Esophagus (tissue), 2 donors: ENCODE measurements around the gene RAMACL. TPM values are rescaled to one million over a fixed set of nuclear protein-coding genes. Genes with fewer than 3 reads are reported as not detected.

Experiments used
- H3K27ac ChIP-seq, 2 donors: one replicate each; pipeline ENCODE4 v1.5.1; 2013; ENCODE audit warnings: low read depth in 2 of 2, mild to moderate bottlenecking in 2 of 2, inconsistent platforms in 1 of 2, low read length in 1 of 2, moderate library complexity in 1 of 2
- H3K27me3 ChIP-seq, 2 donors: one replicate each; pipeline ENCODE4 v1.6.1; 2013; ENCODE audit warnings: low read length in 2 of 2, control low read depth in 1 of 2, mild to moderate bottlenecking in 1 of 2; ENCODE audit not compliant: insufficient read depth in 2 of 2, control insufficient read depth in 1 of 2
- H3K36me3 ChIP-seq, 2 donors: one replicate each; pipeline ENCODE4 v1.6.1; 2013; ENCODE audit warnings: low read length in 1 of 2; ENCODE audit not compliant: control insufficient read depth in 2 of 2, insufficient read depth in 2 of 2
- H3K4me1 ChIP-seq, 2 donors: one replicate each; pipeline ENCODE4 v1.6.1; 2013; ENCODE audit warnings: low read length in 1 of 2; ENCODE audit not compliant: control insufficient read depth in 2 of 2, insufficient read depth in 2 of 2
- H3K4me3 ChIP-seq, 2 donors: one replicate each; pipeline ENCODE4 v1.5.1; 2013; ENCODE audit warnings: low read length in 2 of 2, mild to moderate bottlenecking in 2 of 2, low read depth in 1 of 2, moderate library complexity in 1 of 2
- H3K9me3 ChIP-seq, 2 donors: one replicate each; pipeline ENCODE4 v1.6.1; 2013; ENCODE audit warnings: mild to moderate bottlenecking in 2 of 2, low read depth in 1 of 2, low read length in 1 of 2, moderate library complexity in 1 of 2; ENCODE audit not compliant: control insufficient read depth in 2 of 2, insufficient read depth in 1 of 2
- WGBS, 2 donors: extraction: QIAGEN DNeasy Blood & Tissue Kit; methylation state at CpG; one replicate each; pipeline ENCODE4 v1.1.7; 2013; 5-methylcytosine and 5-hydroxymethylcytosine counted together
- polyA plus RNA-seq, 2 donors: library from polyadenylated mRNA; stranded (reverse); fragments of 200-250 nt; gene quantifications; one replicate each; pipeline ENCODE4 v1.2.3, GENCODE V29; 2013
- donor health status: healthy with polysubstance abuse.
- donor health status: Bipolar disorder and iron deficiency.

RAMACL gene
- polyA plus RNA-seq, 2 donors: 0.16 to 0.26 TPM

DNA sequence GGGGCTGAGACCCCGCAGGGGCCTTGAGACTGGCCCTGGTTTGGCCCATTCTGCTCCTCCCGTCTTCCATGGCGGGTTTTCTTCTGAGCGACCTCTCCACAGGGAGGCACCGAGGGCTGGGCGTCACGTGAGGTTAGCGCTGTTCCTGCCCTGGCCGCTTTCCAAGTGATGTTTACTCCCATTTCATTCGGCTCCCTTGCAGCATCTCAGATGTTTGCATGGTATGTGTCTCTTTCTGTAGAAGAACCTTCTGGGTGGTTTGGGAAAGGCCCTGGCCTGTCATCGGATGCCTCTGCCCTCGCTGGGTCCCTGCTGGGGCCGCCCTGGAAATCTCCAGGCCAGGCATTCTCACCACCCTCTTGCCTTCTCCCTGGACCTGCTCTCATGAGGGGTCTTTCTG lies 17.3 kb downstream of the RAMACL start:
- H3K9me3 ChIP-seq: no peaks in the 10 kb centered on the region
- WGBS, 2 donors: 90 to 97% methylated on average over 13 of the region's 13 CpGs
- H3K4me3 ChIP-seq: no peak overlapping the region
- H3K4me1 ChIP-seq: peaks cover 0 to 8% of the 10 kb centered on the region in 2 donors
- no peak overlapping the region for H3K27ac ChIP-seq
- H3K27me3 ChIP-seq: no peaks in the 10 kb centered on the region
- no peaks in the 10 kb centered on the region for H3K36me3 ChIP-seq

DNA sequence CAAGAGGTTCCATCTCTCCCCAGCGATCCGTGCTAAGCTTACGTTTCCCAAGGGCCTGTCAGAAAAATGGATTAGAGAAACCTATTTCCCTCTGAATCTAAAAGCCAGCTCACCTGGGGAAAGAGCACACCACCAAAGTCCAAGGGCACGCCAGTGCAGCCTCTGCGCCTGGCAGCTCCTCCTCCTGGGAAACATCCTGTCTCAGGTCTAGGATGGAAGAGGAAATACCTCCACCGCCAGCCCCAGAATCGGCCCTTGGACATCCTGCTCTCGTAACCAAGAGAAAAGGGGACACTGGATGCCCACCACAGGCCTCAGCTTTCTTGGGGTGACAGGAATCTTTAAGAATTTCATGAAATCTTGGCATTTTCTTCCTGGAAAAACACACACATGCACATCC lies 18.7 kb downstream of the RAMACL start:
- WGBS, 2 donors: 88 to 90% methylated on average over 8 of the region's 8 CpGs
- no peaks in the 10 kb centered on the region for H3K36me3 ChIP-seq
- H3K4me3 ChIP-seq: no peak overlapping the region
- H3K27ac ChIP-seq: no peak overlapping the region
- no peaks in the 10 kb centered on the region for H3K27me3 ChIP-seq
- peaks cover 0 to 7% of the 10 kb centered on the region in 2 donors for H3K4me1 ChIP-seq
- H3K9me3 ChIP-seq: no peaks in the 10 kb centered on the region

DNA sequence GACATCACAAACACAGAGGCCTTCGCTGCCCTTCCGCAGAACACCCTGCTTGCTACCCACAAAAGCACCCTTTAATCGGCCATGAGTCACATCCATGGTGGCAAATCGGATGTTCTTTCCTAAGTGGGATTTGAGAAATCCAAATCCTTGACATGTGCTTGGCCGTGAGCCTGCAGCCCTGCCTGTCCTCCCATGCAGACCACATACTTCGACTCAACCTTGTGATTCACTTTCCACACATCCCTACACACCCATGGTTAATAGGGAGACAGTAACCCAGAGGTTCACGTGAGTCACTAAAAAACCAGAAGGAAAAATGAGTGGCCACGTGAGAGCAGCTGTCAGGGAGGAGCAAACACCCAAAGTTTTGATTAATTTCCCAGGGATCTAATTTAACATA lies 19.4 kb downstream of the RAMACL start:
- no peaks in the 10 kb centered on the region for H3K9me3 ChIP-seq
- H3K36me3 ChIP-seq: no peaks in the 10 kb centered on the region
- WGBS, 2 donors: 61 to 64% methylated on average over 8 of the region's 8 CpGs
- no peak overlapping the region for H3K27ac ChIP-seq
- H3K27me3 ChIP-seq: no peaks in the 10 kb centered on the region
- H3K4me3 ChIP-seq: no peak overlapping the region
- peaks cover 0 to 6% of the 10 kb centered on the region in 2 donors for H3K4me1 ChIP-seq

DNA sequence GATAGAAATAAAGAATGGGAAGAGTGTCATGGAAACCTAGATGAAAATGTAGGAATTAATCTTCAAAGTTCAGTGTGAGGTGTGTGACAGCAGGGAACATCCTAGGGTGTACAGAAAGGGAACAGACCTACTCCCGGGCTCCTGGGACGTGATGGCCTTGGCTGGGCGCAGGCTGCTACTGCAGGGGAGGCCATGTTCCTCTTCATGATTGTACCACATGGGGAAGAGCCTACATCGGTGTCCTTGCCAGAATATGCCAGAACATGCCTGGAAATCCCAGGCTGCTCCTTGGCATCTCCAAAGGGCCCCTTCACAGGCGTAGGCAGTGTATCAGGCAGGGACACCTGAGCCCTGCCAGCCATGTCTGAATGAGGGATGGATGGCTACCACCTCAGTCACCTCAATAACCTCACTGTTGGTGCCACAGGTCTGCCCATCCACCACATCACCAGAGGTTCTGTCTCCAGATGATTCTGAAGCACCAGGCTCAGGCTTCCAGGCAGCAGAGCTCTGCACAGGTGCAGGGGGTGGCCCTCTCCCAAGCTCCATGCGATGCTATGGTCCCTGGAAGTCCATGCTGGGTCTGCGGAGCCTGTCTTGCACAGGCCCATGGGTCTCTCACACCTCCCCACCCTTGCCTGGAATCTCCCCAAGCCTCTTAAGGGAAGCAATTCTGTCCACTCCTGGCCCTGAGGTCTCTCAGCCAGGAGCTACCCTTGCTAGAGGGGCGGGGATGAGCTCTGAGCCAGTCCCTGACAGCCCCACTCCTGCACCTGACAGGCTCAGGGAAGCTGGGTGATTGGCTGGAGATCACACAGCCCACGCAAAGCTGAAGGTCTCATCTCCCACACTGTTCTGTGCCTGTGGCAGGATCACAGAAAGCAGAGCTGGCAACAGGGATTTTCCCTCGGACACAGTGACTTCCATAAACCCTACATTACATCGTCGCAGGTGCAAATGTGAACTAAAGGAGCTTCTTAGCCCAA lies 20.2 kb downstream of the RAMACL start:
- peaks cover 0 to 6% of the 10 kb centered on the region in 2 donors for H3K4me1 ChIP-seq
- no peak overlapping the region for H3K4me3 ChIP-seq
- no peaks in the 10 kb centered on the region for H3K27me3 ChIP-seq
- H3K27ac ChIP-seq: no peak overlapping the region
- no peaks in the 10 kb centered on the region for H3K9me3 ChIP-seq
- WGBS, 2 donors: 88 to 93% methylated on average over 12 of the region's 12 CpGs
- H3K36me3 ChIP-seq: no peaks in the 10 kb centered on the region

DNA sequence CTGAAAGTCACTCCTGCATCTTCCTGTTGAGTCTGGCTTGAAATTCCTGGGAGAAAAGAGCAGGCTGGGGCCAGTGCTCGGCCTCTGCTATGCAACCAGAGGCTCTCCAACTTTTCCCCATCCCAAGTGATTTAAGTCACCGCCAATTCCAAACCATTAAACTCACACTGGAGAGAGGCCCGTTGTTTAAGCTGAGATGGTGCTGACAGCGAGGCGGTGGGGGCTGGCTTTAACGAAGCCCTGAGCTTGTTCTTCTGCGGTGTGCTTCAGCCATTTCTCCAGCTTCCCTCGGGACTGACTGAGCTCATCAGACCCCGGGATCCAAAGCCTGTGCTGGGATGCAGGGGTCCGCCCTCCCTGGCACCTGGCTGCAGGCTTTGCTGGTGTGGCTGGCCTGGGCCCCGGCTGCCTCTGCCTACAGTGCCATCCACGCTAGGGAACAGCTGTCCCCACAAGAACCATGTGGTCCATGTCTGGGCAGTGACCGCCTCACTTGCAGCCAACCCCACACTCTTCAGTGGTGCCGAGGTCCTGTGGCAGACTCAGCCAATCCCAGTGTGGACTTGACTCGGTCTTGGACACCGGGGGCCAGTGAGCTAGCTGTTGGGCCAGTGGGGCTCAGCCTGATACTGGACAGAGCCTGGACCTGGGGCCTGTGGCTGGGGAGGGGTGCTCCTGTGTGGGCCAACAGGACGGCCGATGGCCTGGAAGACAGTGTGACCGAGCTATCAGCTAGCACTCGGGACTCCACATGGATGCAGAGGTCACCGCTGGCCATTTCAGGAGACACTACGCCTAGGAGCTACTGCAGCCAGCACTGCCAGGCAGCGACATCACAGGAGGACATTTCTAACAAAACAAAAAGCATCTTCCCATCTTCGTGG lies 21.2 kb downstream of the RAMACL start:
- WGBS, 2 donors: 89 to 90% methylated on average over 24 of the region's 24 CpGs
- H3K4me3 ChIP-seq: no peak overlapping the region
- H3K36me3 ChIP-seq: no peaks in the 10 kb centered on the region
- H3K27me3 ChIP-seq: no peaks in the 10 kb centered on the region
- no peak overlapping the region for H3K27ac ChIP-seq
- peaks cover 0 to 6% of the 10 kb centered on the region in 2 donors for H3K4me1 ChIP-seq
- no peaks in the 10 kb centered on the region for H3K9me3 ChIP-seq

DNA sequence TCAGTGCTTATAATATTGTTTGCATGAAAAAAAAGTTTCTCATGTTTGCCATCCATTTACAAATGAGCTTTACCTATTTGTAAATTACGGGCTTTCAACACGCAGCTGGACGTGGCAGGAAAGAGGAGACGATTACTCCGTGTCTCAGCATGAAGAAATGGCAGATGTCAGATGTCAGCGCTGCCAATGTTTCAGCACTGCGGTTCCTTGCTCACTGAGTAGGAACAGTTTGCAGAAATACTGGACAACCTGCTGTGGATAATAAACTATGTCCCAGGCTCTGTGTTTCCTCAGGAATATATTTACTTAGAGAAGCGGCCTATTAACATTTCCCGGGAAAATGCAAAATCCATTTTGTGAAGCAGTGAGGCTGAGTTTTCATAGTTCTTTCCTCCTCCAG lies 22.7 kb downstream of the RAMACL start:
- Histone ChIP-seq H3K4me1 (peaks cover 0 to 6% of the 10 kb centered on the region in 2 donors), H3K4me3 (no peak overlapping the region), H3K27ac (no peak overlapping the region), H3K27me3 (no peaks in the 10 kb centered on the region), H3K36me3 (no peaks in the 10 kb centered on the region), H3K9me3 (no peaks in the 10 kb centered on the region)
- 80 to 90% methylated on average over 9 of the region's 9 CpGs for WGBS, 2 donors

DNA sequence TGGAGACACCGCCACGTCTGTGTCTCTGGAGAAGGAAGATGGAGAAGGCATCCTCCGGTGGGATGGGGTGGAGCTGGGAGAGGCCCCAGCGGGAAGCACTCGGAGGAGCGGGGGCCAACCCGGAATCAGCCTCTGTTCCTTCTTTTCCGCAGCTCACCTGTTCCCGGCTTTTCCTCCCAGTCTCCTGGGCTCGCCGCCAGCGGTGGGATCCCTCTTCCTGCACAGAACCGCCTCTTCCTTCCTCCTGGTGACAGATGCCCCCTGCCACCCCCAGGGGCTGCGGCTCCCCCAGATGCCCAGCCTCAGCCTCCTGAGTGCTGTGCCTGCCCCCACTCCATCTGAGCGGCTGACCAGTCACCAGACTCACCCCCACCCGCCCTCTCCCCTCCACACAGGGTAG lies 23.3 kb downstream of the RAMACL start:
- H3K9me3 ChIP-seq: no peaks in the 10 kb centered on the region
- H3K4me3 ChIP-seq: no peak overlapping the region
- no peaks in the 10 kb centered on the region for H3K36me3 ChIP-seq
- no peak overlapping the region for H3K27ac ChIP-seq
- peaks cover 0 to 10% of the 10 kb centered on the region in 2 donors for H3K4me1 ChIP-seq
- 79 to 80% methylated on average over 16 of the region's 16 CpGs for WGBS, 2 donors
- H3K27me3 ChIP-seq: no peaks in the 10 kb centered on the region

DNA sequence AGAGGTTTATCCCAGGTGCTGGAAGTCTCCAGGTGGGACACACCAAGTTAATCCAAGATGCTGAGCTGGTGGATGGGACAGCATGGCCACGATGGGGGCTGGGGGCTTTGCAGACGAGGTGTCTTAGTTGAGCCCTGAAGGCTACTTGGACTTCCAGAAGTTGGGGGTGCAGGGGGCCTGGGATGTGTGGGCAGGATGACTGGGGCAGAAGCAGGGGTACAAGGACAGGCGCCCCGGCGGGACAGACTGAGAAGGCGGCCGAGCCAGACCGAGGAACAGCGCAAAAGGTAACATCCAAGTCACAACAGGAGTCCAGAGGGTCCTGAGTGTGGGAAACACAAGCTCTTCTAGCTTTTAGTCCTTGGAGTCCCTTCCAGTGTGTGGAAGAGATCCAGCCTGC lies 23.8 kb downstream of the RAMACL start:
- no peaks in the 10 kb centered on the region for H3K9me3 ChIP-seq
- H3K27me3 ChIP-seq: no peaks in the 10 kb centered on the region
- no peak overlapping the region for H3K27ac ChIP-seq
- H3K36me3 ChIP-seq: no peaks in the 10 kb centered on the region
- no peak overlapping the region for H3K4me3 ChIP-seq
- 97 to 98% methylated on average over 9 of the region's 9 CpGs for WGBS, 2 donors
- H3K4me1 ChIP-seq: peaks cover 0 to 12% of the 10 kb centered on the region in 2 donors

DNA sequence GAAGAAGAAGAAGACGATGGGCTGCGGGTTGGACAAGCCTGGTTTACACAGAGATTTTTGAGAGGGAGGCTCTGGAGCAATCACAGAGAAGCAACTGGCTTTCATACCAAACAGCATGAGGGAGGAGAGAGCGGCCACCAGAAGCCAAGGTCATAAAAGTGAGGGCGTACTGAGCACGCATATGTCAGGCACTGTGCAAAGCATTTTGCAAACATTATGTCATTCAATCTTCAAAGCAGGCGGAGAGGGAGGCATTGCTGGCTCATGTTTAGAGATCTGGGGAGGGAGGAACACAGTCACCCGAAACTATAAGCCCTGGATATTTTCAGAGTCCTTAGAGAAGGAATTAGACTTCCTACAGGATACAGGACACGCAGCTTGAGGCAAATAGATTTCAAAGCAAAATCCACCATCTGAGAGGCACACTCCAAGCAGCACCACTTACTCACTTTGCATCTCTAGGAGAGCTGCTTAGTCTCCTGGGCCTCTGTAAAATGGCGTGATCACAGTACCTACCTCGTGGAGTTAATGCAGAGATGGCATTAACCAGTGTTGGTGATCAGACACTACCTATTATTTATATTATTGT lies 24.6 kb downstream of the RAMACL start:
- H3K27ac ChIP-seq: peak overlapping the region in 1 of 2 donors; percentile 23
- 76 to 81% methylated on average over 10 of the region's 10 CpGs for WGBS, 2 donors
- peaks cover 3 to 13% of the 10 kb centered on the region in 2 donors for H3K4me1 ChIP-seq

More for the DNA sequence above, 24.6 kb downstream of the RAMACL start:
- Histone ChIP-seq H3K9me3 (no peaks in the 10 kb centered on the region), H3K4me3 (no peak overlapping the region), H3K27me3 (no peaks in the 10 kb centered on the region), H3K36me3 (no peaks in the 10 kb centered on the region)
